Thoracic aorta (tissue), 2 donors: Measurements from ENCODE around the gene TTC9B. TPM values are rescaled to one million over a fixed set of nuclear protein-coding genes. Genes with fewer than 3 reads are reported as not detected.

Experiments
- ATAC-seq: fragments of 150-250 bp; one replicate; pipeline ENCODE4 v1.8.0; 2017; ENCODE audit warnings: low read depth; ENCODE audit not compliant: insufficient number of reproducible peaks, low FRiP score
- DNase-seq: peaks from one replicate; pipeline ENCODE4 v3.0.0-alpha.2; 2020; ENCODE audit warnings: low spot score
- H3K27ac ChIP-seq, 2 donors: fragments of 200-600 bp; sonication (generic); 1 replicate in 1 of 2; 2 replicates in 1 of 2; pipeline ENCODE4 v1.5.1; 2016; ENCODE audit warnings: mild to moderate bottlenecking in 2 of 2, moderate library complexity in 2 of 2
- H3K27me3 ChIP-seq: fragments of 200-600 bp; sonication (generic); replicated peaks from 2 replicates; pipeline ENCODE4 v1.6.0; 2016; ENCODE audit warnings: mild to moderate bottlenecking; ENCODE audit not compliant: insufficient read depth
- H3K36me3 ChIP-seq: fragments of 200-600 bp; sonication (generic); one replicate; pipeline ENCODE4 v1.5.1; 2016
- H3K4me1 ChIP-seq, 2 donors: fragments of 200-600 bp; sonication (generic); 1 replicate in 1 of 2; 2 replicates in 1 of 2; pipeline versions ENCODE4 v1.5.1 to v1.6.0; 2016; ENCODE audit warnings: low read depth in 2 of 2, mild to moderate bottlenecking in 1 of 2; ENCODE audit not compliant: control insufficient read depth in 1 of 2
- H3K4me3 ChIP-seq: fragments of 200-600 bp; sonication (generic); 2 replicates; pipeline ENCODE4 v1.5.1; 2016; ENCODE audit warnings: mild to moderate bottlenecking
- H3K9me3 ChIP-seq: fragments of 200-600 bp; sonication (generic); 2 replicates; pipeline ENCODE4 v1.5.1; 2016
- total RNA-seq, 2 donors: library from RNA; depleted of rRNA; stranded (reverse); fragments of >200 nt; gene quantifications; one replicate each; pipeline versions ENCODE4 v1.1.0 to v1.2.3, GENCODE V29; 2016
- TF ChIP-seq, protein P1 (sequence below): fragments of 200-600 bp; sonication (generic); IDR thresholded peaks from one replicate; pipeline ENCODE4 v1.5.1; 2019; ENCODE audit warnings: antibody characterized with exemption

The TTC9B gene
- total RNA-seq, 2 donors from 2014 or later: not detected

DNA sequence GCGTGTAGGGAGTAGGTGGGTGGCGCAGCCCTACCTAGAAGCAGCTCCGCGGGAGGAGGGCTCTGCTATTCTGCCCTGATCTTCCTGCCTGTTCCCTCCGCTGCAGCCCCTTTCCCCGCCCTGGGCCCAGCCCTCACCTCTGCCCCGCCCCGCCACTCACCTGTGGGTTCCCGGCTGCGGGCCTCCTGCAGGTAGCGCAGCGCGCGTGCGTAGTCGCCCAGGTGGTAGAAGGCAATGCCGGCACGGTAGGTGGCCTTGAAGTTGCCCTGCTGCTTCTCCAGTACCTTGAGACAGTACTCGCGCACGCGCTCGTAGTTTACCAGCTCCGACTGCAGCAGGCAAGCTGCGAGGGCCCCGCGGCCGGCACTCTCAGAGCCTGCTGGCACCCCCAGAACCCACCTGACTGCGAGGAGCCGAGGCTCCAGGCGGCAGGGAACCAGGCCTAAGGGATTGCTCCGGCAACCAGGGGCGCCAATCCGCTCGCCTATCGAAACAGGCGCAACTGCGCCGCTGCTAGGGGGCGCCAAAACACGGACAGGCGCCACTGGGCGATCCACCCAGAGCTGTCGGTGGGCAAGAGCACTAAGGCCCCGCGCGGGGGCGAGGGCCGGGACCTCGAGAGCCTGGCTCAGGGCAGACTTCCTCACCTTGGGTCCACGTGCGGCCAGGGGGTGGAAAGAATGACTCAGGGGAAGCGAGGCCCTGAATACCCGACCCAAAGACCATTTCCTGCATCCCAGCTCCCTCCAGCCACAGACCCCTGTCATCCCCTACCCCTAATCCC is 965 bp downstream of the TTC9B start:
- ATAC-seq: no peak
- Histone ChIP-seq H3K4me3 (no peak overlapping the region), H3K27ac (no peak overlapping the region), H3K4me1 (no peaks in the 10 kb centered on the region), H3K36me3 (no peaks in the 10 kb centered on the region), H3K27me3 (peaks cover 4% of the 10 kb centered on the region), H3K9me3 (no peaks in the 10 kb centered on the region)
- TF ChIP-seq, protein P1, sequence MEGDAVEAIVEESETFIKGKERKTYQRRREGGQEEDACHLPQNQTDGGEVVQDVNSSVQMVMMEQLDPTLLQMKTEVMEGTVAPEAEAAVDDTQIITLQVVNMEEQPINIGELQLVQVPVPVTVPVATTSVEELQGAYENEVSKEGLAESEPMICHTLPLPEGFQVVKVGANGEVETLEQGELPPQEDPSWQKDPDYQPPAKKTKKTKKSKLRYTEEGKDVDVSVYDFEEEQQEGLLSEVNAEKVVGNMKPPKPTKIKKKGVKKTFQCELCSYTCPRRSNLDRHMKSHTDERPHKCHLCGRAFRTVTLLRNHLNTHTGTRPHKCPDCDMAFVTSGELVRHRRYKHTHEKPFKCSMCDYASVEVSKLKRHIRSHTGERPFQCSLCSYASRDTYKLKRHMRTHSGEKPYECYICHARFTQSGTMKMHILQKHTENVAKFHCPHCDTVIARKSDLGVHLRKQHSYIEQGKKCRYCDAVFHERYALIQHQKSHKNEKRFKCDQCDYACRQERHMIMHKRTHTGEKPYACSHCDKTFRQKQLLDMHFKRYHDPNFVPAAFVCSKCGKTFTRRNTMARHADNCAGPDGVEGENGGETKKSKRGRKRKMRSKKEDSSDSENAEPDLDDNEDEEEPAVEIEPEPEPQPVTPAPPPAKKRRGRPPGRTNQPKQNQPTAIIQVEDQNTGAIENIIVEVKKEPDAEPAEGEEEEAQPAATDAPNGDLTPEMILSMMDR: no peak
- no peak for DNase-seq

DNA sequence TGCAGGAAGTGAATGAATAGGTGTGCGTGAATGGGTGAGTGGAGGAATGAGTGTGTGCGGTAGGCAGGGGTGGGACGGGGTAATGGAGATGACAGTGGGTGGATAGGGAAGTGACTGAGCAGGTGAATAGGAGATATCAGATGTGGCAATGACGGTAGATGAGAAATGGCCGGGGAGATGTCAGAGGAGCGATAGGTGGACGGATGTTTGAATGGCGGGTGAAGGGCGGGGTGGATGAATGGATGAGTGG is 1.5 kb downstream of the TTC9B start:
- Histone ChIP-seq H3K4me3 (no peak overlapping the region), H3K27me3 (peaks cover 4% of the 10 kb centered on the region), H3K27ac (no peak overlapping the region), H3K9me3 (no peaks in the 10 kb centered on the region), H3K4me1 (no peaks in the 10 kb centered on the region), H3K36me3 (peaks cover under 1% of the 10 kb centered on the region)
- no peak for DNase-seq
- TF ChIP-seq, protein P1: no peak
- ATAC-seq: no peak

DNA sequence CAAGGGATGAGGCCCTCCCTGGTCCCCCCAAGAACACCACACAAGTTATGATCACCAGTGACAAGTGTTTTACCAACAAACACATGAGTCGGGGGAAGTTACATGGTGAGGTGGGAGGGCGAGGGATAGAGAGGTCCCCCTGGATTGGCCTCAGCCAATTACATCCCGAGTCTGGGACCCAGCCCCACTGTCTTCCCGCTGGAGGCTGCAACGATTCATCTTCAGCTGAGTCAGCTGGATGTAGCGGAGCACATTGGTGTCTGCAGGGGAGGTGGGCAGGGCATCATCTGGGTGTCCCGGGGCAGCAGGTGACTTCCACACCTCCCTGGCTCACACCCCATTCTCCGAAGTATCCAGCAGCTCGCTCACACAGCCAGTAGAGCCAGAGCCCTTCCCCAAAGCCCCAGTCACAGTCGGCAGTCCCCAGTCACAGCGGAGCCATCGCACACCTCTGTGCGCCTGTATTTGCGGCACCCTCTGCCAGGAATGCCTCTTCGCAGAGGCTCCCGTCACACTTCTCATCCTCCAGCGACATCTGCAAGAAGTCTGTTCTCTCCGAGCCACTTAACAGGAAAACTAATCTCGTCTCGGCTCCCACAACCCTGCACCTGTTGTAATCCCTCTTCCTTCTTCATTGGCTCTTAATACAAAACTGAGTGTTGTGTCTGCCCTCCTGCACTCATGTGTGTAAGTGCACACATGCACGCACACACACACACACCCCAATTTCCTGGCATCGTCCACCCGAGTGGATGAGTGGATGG is 2.0 kb downstream of the TTC9B start:
- TF ChIP-seq, protein P1: no peak
- peaks cover 4% of the 10 kb centered on the region for H3K27me3 ChIP-seq
- DNase-seq (no peak), ATAC-seq (no peak)
- H3K4me3 ChIP-seq: no peak overlapping the region
- H3K36me3 ChIP-seq: peaks cover 3% of the 10 kb centered on the region
- no peaks in the 10 kb centered on the region for H3K9me3 ChIP-seq
- H3K27ac ChIP-seq: no peak overlapping the region
- no peaks in the 10 kb centered on the region for H3K4me1 ChIP-seq

DNA sequence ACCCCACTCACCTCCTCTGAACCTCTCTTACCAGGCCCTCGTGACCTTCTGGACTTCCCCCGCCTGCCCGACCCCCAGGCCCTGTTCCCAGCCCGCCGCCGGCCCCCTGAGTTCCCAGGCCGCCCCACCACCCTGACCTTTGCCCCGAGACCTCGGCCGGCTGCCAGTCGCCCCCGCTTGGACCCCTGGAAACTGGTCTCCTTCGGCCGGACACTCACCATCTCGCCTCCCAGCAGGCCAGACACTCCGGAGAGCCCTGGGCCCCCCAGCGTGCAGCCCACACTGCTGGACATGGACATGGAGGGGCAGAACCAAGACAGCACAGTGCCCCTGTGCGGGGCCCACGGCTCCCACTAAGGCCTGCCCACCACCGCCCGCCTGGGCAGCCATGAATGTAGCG is 3.2 kb downstream of the TTC9B start:
- no peaks in the 10 kb centered on the region for H3K9me3 ChIP-seq
- no peak overlapping the region for H3K4me3 ChIP-seq
- H3K4me1 ChIP-seq: no peaks in the 10 kb centered on the region
- TF ChIP-seq, protein P1: no peak
- peaks cover 8% of the 10 kb centered on the region for H3K36me3 ChIP-seq
- H3K27me3 ChIP-seq: peaks cover 4% of the 10 kb centered on the region
- DNase-seq (no peak), ATAC-seq (no peak)
- no peak overlapping the region for H3K27ac ChIP-seq

DNA sequence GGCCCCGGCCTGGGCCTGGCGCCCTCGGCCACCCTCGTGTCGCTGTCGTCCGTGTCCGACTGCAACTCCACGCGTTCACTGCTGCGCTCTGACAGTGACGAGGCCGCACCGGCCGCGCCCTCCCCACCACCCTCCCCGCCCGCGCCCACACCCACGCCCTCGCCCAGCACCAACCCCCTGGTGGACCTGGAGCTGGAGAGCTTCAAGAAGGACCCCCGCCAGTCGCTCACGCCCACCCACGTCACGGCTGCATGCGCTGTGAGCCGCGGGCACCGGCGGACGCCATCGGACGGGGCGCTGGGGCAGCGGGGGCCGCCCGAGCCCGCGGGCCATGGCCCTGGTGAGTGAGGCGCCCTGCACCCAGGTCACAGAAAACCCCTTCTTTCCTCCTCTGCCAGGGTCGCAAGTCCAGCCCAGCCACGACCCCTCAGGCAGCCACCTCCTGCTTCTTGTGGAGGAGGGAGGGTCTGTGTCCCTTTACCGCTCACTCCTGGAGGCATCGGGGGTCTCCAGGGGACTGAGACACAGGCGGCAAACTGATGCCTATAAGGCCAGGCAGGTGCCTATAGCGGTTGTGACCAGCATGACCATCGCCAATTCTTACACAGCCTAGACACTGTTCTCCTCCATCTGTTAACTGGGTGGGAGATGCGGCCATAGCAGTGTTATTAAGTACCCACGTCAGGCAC is 4.2 kb downstream of the TTC9B start:
- TF ChIP-seq, protein P1: no peak
- peaks cover 9% of the 10 kb centered on the region for H3K36me3 ChIP-seq
- H3K4me1 ChIP-seq: no peaks in the 10 kb centered on the region
- DNase-seq (no peak), ATAC-seq (no peak)
- H3K27me3 ChIP-seq: peaks cover 4% of the 10 kb centered on the region
- H3K27ac ChIP-seq: no peak overlapping the region
- no peak overlapping the region for H3K4me3 ChIP-seq
- no peaks in the 10 kb centered on the region for H3K9me3 ChIP-seq
